ENCODE data around the gene GIT2. TPM values are rescaled to one million over a fixed set of nuclear protein-coding genes. Genes with fewer than 3 reads are reported as not detected.

Gene GIT2
- total RNA-seq, 1 donor from 2014 or later: 42.6 TPM

DNA sequence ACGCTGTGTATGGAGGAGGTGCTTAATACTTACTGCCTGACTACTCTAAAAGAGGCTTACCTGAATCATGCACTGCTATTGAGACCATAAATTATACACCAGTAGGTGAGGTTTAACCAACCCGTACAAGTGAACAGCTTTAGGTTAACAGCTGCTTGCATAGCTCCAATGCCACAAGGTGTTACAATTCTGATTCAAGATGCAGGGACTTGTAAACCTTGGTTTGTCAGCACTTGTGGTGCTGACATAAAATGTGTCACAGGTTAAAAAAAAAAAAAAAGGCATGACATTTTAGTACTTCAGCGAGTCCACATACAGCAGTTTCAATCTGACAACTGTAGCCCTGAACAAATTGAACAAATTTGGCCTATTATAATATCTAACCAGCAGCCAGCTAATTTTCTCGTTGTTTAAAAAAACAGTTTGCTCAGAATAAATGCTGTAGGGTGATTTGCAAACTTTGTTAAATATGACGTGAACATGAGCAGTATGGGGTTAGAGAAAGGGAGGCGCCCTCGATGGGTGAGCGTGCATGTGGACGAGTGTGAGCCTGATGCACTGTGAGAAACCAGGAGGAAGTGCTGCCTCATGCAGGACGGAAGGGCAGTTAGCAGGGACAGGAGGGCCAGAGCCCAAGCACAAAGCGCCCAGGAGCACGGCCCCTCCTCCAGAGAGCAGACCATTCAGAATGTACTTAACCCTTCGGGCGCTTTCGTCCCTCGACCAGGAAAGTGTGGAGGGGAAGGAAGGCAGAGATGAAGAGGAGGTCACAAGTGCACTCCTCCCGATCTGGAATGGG, 51.4 kb downstream of the GIT2 start:
- Mint-ChIP-seq H3K27me3 (ENCODE audit: low read depth) (no peaks in the 10 kb centered on the region), H3K36me3 (peaks cover 12% of the 10 kb centered on the region), H3K4me1 (peaks cover 15% of the 10 kb centered on the region), H3K9me3 (no peaks in the 10 kb centered on the region), H3K27ac (peak overlapping the region; percentile 56), H3K4me3 (no peak overlapping the region)
- TF ChIP-seq, protein P1, sequence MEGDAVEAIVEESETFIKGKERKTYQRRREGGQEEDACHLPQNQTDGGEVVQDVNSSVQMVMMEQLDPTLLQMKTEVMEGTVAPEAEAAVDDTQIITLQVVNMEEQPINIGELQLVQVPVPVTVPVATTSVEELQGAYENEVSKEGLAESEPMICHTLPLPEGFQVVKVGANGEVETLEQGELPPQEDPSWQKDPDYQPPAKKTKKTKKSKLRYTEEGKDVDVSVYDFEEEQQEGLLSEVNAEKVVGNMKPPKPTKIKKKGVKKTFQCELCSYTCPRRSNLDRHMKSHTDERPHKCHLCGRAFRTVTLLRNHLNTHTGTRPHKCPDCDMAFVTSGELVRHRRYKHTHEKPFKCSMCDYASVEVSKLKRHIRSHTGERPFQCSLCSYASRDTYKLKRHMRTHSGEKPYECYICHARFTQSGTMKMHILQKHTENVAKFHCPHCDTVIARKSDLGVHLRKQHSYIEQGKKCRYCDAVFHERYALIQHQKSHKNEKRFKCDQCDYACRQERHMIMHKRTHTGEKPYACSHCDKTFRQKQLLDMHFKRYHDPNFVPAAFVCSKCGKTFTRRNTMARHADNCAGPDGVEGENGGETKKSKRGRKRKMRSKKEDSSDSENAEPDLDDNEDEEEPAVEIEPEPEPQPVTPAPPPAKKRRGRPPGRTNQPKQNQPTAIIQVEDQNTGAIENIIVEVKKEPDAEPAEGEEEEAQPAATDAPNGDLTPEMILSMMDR (IDR thresholded peaks at IDR 0.05; ENCODE audit: unreplicated experiment): no peak
- DNase-seq (ENCODE audit: low spot score in 2 of 2, unreplicated experiment in 2 of 2): no peak

- Mint-ChIP-seq H3K4me1 (peaks cover 13% of the 10 kb centered on the region), H3K4me3 (no peak overlapping the region), H3K36me3 (peaks cover 12% of the 10 kb centered on the region), H3K27me3 (ENCODE audit: low read depth) (no peaks in the 10 kb centered on the region), H3K9me3 (no peaks in the 10 kb centered on the region), H3K27ac (no peak overlapping the region)
- TF ChIP-seq, protein P1 (IDR thresholded peaks at IDR 0.05; ENCODE audit: unreplicated experiment): no peak
- DNase-seq (ENCODE audit: low spot score in 2 of 2, unreplicated experiment in 2 of 2): no peak
Observed at GRCh38 chr12:109943811-109944210, 52.4 kb downstream of the GIT2 start.

DNA sequence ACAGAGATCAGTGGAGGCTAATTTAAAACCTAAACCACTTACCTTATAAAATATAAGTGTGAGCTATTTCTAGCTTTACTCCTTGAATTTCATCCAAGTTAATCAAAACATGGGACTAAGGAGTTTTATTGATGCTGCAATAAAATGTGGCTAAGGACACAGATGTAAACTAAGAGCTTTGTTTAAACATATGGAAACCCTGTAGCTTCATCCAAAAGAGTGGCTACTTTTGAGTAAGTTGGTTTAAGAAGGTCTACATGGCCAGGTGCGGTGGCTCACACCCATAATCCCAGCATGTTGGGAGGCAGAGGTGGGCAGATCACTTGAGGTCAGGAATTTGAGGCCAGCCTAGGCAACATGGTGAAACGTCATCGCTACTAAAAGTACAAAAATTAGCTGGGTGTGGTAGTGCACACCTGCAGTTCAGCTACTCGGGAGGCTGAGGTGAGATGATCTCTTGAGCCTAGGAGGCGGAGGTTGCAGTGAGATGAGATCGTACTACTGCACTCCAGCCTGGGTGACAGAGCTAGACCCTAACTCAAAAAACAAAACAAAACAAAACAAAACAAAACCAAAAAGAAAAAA, 55.7 kb downstream of the GIT2 start:
- TF ChIP-seq, protein P1 (IDR thresholded peaks at IDR 0.05; ENCODE audit: unreplicated experiment): no peak
- H3K9me3 Mint-ChIP-seq: no peaks in the 10 kb centered on the region
- DNase-seq (ENCODE audit: low spot score in 2 of 2, unreplicated experiment in 2 of 2): no peak
- H3K36me3 Mint-ChIP-seq: peaks cover 29% of the 10 kb centered on the region
- no peak overlapping the region for H3K4me3 Mint-ChIP-seq
- H3K27ac Mint-ChIP-seq: no peak overlapping the region
- H3K27me3 Mint-ChIP-seq (ENCODE audit: low read depth): no peaks in the 10 kb centered on the region
- H3K4me1 Mint-ChIP-seq: peaks cover 9% of the 10 kb centered on the region

- Mint-ChIP-seq H3K9me3 (no peaks in the 10 kb centered on the region), H3K4me3 (no peak overlapping the region), H3K27ac (no peak overlapping the region), H3K4me1 (no peaks in the 10 kb centered on the region), H3K27me3 (ENCODE audit: low read depth) (no peaks in the 10 kb centered on the region), H3K36me3 (peaks cover 31% of the 10 kb centered on the region)
- DNase-seq (ENCODE audit: low spot score in 2 of 2, unreplicated experiment in 2 of 2): no peak
- TF ChIP-seq, protein P1 (IDR thresholded peaks at IDR 0.05; ENCODE audit: unreplicated experiment): no peak
Observed at GRCh38 chr12:109939504-109939903, 56.7 kb downstream of the GIT2 start.

GRCh38 chr12:109938947-109939346, 57.2 kb downstream of the GIT2 start:
- H3K27ac Mint-ChIP-seq: no peak overlapping the region
- no peak for DNase-seq (ENCODE audit: low spot score in 2 of 2, unreplicated experiment in 2 of 2)
- H3K4me3 Mint-ChIP-seq: no peak overlapping the region
- TF ChIP-seq, protein P1 (IDR thresholded peaks at IDR 0.05; ENCODE audit: unreplicated experiment): no peak
- H3K9me3 Mint-ChIP-seq: no peaks in the 10 kb centered on the region
- H3K36me3 Mint-ChIP-seq: peaks cover 34% of the 10 kb centered on the region
- H3K27me3 Mint-ChIP-seq (ENCODE audit: low read depth): no peaks in the 10 kb centered on the region
- no peaks in the 10 kb centered on the region for H3K4me1 Mint-ChIP-seq
